Endothelial cell of hepatic sinusoid (primary cell): ENCODE data around the gene KCNT1.
"Not testable (repeated sequence)": the region's sequence is repeated elsewhere in the genome, so short reads cannot be mapped to it uniquely, and the experiment has no call there.

Experiments
- in situ Hi-C: cut with HindIII; loops from 2 replicates; pipeline ENCODE4 v1.10.0; 2017; ENCODE audit warnings: low sequenced_read_pairs

Gene KCNT1

GRCh38 chr9:135672786-135673185 lies 29.2 kb upstream of the KCNT1 start:
- in situ Hi-C loops, result not testable (repeated sequence)

GRCh38 chr9:135673941-135674340 lies 28.0 kb upstream of the KCNT1 start:
- in situ Hi-C loops, result no loop called here

- in situ Hi-C loops, result loop anchor here (5.0 kb wide), 1 partner anchor 42 kb away; no protein-coding TSS in a partner anchor
Observed at GRCh38 chr9:135674977-135675376, 27.0 kb upstream of the KCNT1 start.

GRCh38 chr9:135676891-135677290 lies 25.1 kb upstream of the KCNT1 start:
- in situ Hi-C loops, result loop anchor here (5.0 kb wide), 1 partner anchor 40 kb away; no protein-coding TSS in a partner anchor

GRCh38 chr9:135677641-135678168 lies 24.3 kb upstream of the KCNT1 start:
- in situ Hi-C loops, result loop anchor here (5.0 kb wide), 1 partner anchor 40 kb away; no protein-coding TSS in a partner anchor

GRCh38 chr9:135678236-135679017 lies 23.6 kb upstream of the KCNT1 start:
- in situ Hi-C loops, result loop anchor here (5.0 kb wide), 1 partner anchor 39 kb away; no protein-coding TSS in a partner anchor

GRCh38 chr9:135680056-135680455 lies 21.9 kb upstream of the KCNT1 start:
- in situ Hi-C loops, result no loop called here

GRCh38 chr9:135681161-135681560 lies 20.8 kb upstream of the KCNT1 start:
- in situ Hi-C loops, result no loop called here

GRCh38 chr9:135683401-135684034 lies 18.5 kb upstream of the KCNT1 start:
- in situ Hi-C loops, result no loop called here

- in situ Hi-C loops, result no loop called here
Observed at GRCh38 chr9:135684691-135685090, 17.3 kb upstream of the KCNT1 start.

- in situ Hi-C loops, result no loop called here
Observed at GRCh38 chr9:135687216-135687615, 14.8 kb upstream of the KCNT1 start.

- in situ Hi-C loops, result no loop called here
Observed at GRCh38 chr9:135689011-135689410, 13.0 kb upstream of the KCNT1 start.

- in situ Hi-C loops, result loop anchor here (10.0 kb wide), 1 partner anchor 114 kb away; no protein-coding TSS in a partner anchor
Observed at GRCh38 chr9:135690836-135691570, 11.0 kb upstream of the KCNT1 start.

GRCh38 chr9:135692410-135692809 lies 9.6 kb upstream of the KCNT1 start:
- in situ Hi-C loops, result loop anchor here (10.0 kb wide), 1 partner anchor 112 kb away; no protein-coding TSS in a partner anchor

GRCh38 chr9:135693265-135693664 lies 8.7 kb upstream of the KCNT1 start:
- in situ Hi-C loops, result loop anchor here (10.0 kb wide), 1 partner anchor 112 kb away; no protein-coding TSS in a partner anchor

GRCh38 chr9:135693771-135694170 lies 8.2 kb upstream of the KCNT1 start:
- in situ Hi-C loops, result loop anchor here (10.0 kb wide), 1 partner anchor 111 kb away; no protein-coding TSS in a partner anchor

- in situ Hi-C loops, result loop anchor here (10.0 kb wide), 1 partner anchor 110 kb away; no protein-coding TSS in a partner anchor
Observed at GRCh38 chr9:135694414-135694813, 7.6 kb upstream of the KCNT1 start.

GRCh38 chr9:135695036-135695435 lies 6.9 kb upstream of the KCNT1 start:
- in situ Hi-C loops, result loop anchor here (10.0 kb wide), 1 partner anchor 110 kb away; no protein-coding TSS in a partner anchor

GRCh38 chr9:135695642-135696041 lies 6.3 kb upstream of the KCNT1 start:
- in situ Hi-C loops, result loop anchor here (10.0 kb wide), 1 partner anchor 109 kb away; no protein-coding TSS in a partner anchor

GRCh38 chr9:135696446-135696845 lies 5.5 kb upstream of the KCNT1 start:
- in situ Hi-C loops, result loop anchor here (10.0 kb wide), 1 partner anchor 108 kb away; no protein-coding TSS in a partner anchor
